ENCODE results near the gene AFAP1.

Gene AFAP1

GRCh38 chr4:7841894-7842293, 97.8 kb downstream of the AFAP1 start:
- Mint-ChIP-seq H3K27me3 (peaks cover 10 to 24% of the 10 kb centered on the region in 2 donors), H3K27ac (no peak overlapping the region), H3K4me1 (no peaks in the 10 kb centered on the region), H3K9me3 (no peaks in the 10 kb centered on the region), H3K4me3 (no peak overlapping the region), H3K36me3 (no peaks in the 10 kb centered on the region)
- ATAC-seq (replicated peaks) (no peak), DNase-seq (no peak)

DNA sequence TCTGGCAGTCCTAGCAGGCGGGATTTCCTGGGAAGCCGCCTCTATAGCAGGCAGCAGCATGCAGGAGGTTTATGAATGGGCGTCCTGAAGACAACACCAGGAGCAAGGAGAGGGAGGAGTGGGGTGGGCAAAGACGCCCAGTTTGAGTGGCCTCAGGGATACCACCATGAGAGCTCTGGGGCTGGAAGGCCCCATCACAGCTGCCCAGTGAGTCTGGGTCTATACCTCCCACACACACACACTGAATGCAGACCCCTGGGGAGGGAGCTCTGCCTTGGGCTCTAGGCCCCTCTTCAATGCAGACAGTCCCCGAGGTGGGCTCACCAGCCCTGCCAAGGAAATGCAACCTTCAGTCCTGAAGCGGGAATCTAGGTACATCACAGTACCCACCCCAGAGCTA, 98.6 kb downstream of the AFAP1 start:
- no peak overlapping the region for H3K27ac Mint-ChIP-seq
- ATAC-seq (replicated peaks) (no peak), DNase-seq (no peak)
- H3K9me3 Mint-ChIP-seq, result no peaks in the 10 kb centered on the region
- H3K4me1 Mint-ChIP-seq, result no peaks in the 10 kb centered on the region
- H3K36me3 Mint-ChIP-seq, result no peaks in the 10 kb centered on the region
- no peak overlapping the region for H3K4me3 Mint-ChIP-seq
- peaks cover 15 to 26% of the 10 kb centered on the region in 2 donors for H3K27me3 Mint-ChIP-seq

GRCh38 chr4:7839856-7840255, 99.8 kb downstream of the AFAP1 start:
- H3K4me3 Mint-ChIP-seq, result no peak overlapping the region
- H3K4me1 Mint-ChIP-seq, result no peaks in the 10 kb centered on the region
- DNase-seq, result no peak
- no peak overlapping the region for H3K27ac Mint-ChIP-seq
- no peak for ATAC-seq (replicated peaks)
- H3K9me3 Mint-ChIP-seq, result no peaks in the 10 kb centered on the region
- H3K36me3 Mint-ChIP-seq, result no peaks in the 10 kb centered on the region
- peaks cover 19 to 25% of the 10 kb centered on the region in 2 donors for H3K27me3 Mint-ChIP-seq

- no peak overlapping the region for H3K27ac Mint-ChIP-seq
- H3K36me3 Mint-ChIP-seq, result no peaks in the 10 kb centered on the region
- peaks cover 14% of the 10 kb centered on the region in 2 donors for H3K27me3 Mint-ChIP-seq
- DNase-seq (no peak), ATAC-seq (replicated peaks) (no peak)
- H3K4me1 Mint-ChIP-seq, result no peaks in the 10 kb centered on the region
- H3K4me3 Mint-ChIP-seq, result no peak overlapping the region
- no peaks in the 10 kb centered on the region for H3K9me3 Mint-ChIP-seq
Observed at GRCh38 chr4:7838136-7838782, 101.4 kb downstream of the AFAP1 start.

DNA sequence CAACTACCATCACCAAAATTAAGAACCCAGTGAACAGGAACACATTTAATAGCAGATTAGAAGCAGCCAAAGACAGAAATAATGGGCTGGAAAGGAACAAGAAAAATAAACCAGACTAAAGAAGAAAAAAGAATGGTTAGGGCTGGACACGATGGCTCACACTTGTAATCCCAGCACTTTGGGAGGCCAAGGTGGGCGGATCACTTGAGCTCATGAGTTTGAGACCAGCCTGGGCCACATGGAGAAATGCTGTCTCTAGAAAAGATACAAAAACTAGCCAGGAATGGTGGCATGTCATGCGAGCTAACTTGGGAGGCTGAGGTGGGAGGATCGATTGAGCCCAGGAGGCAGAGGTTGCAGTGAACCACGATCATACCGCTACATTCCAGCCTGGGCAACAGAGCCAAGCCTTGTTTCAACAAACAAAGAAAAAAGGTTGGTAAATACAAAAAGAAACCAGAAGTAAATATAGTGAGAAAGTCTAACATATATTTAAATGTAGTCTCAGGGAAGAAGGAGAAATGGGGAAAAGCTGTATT, 102.0 kb downstream of the AFAP1 start:
- DNase-seq, result no peak
- no peak overlapping the region for H3K27ac Mint-ChIP-seq
- H3K4me1 Mint-ChIP-seq, result no peaks in the 10 kb centered on the region
- H3K4me3 Mint-ChIP-seq, result no peak overlapping the region
- no peak for ATAC-seq (replicated peaks)
- peaks cover 0 to 2% of the 10 kb centered on the region in 2 donors for H3K9me3 Mint-ChIP-seq
- no peaks in the 10 kb centered on the region for H3K36me3 Mint-ChIP-seq
- H3K27me3 Mint-ChIP-seq, result peaks cover 14% of the 10 kb centered on the region in 2 donors

DNA sequence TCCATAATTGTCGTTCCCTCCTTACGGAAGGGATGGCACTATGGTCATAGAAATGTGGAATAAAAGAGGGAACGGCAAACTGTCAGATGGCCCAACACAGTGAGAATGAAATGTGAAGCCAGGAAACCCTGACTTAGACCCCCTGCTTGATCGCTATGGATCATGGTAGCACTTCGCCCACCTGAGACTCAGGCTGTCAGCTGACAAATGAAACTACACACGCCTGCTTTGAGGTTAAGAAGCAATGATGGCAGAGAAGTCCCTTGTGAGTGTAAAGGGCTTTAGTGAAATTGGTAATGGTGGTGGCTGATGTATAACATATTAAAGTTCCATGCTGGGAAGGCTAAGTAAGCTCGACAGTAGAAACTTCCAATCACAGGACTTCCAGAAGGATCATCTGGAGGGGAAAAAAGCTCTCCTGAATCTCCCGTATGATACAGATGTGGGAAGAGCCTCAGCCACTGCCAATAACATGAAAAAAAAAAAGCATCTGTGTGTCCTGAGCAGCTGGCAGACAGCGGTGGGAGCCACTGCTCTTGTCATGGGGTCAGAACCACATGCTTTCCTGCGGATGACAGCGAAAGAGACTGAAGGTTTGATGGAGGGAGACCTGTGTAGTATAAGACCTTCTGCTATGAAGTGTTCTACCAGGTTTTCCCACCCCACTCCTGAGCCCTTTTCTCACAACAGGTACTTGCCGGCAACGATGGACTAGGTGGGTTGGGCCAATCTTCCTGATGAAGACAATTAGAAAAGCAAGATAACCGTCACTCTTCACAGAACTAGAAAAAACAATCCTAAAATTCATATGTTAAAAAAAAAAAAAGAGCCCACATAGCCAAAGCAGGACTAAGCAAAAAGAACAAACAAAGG, 107.6 kb downstream of the AFAP1 start:
- Mint-ChIP-seq H3K4me1 (no peaks in the 10 kb centered on the region), H3K9me3 (peaks cover 0 to 2% of the 10 kb centered on the region in 2 donors), H3K4me3 (no peak overlapping the region), H3K36me3 (no peaks in the 10 kb centered on the region), H3K27ac (no peak overlapping the region), H3K27me3 (peaks cover 9 to 49% of the 10 kb centered on the region in 2 donors)
- no peak for DNase-seq
- ATAC-seq (replicated peaks), result no peak

DNA sequence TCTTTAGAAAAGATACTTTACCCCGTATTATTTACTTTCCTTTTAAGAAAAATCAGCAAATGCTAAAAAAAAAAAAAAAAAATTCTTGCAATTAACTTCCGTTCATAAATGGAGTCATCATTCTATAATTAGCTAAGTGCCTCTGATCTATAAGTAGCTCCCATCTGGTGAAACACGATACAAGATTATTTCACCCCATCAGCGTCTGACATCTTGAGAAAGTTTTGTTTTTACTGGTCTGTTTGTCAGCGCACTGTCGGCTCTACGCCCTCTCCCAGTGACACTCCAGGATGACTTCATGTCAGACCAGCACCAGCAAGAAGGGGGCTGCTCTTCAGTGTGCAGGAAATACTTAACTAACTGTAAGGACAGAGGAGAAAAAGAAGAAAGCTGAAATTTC, 108.3 kb downstream of the AFAP1 start:
- no peak overlapping the region for H3K4me3 Mint-ChIP-seq
- ATAC-seq (replicated peaks) (no peak), DNase-seq (no peak)
- no peaks in the 10 kb centered on the region for H3K4me1 Mint-ChIP-seq
- H3K27me3 Mint-ChIP-seq, result peaks cover 16 to 52% of the 10 kb centered on the region in 2 donors
- peaks cover 0 to 2% of the 10 kb centered on the region in 2 donors for H3K9me3 Mint-ChIP-seq
- peak overlapping the region; percentile 42 for H3K27ac Mint-ChIP-seq
- H3K36me3 Mint-ChIP-seq, result no peaks in the 10 kb centered on the region

DNA sequence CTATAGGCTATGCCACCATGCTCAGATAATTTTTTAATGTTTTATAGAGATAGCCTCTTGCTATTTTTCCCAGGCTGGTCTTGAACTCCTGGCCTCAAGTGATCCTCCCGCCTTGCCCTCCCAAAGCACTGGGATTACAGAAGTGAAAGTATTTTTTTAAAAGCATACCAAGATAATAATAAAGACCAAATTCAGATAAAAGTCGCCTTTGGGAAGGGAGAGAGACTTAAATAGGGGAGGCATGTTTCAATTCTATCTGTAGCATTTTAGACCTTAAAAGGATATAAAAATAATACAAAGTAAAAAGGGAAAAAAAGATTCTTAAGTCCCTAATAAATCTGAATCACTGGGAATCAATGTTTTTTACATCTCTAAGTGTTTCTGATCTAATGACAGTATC, 108.9 kb downstream of the AFAP1 start:
- Mint-ChIP-seq H3K9me3 (peaks cover 0 to 2% of the 10 kb centered on the region in 2 donors), H3K27me3 (peaks cover 15 to 46% of the 10 kb centered on the region in 2 donors), H3K27ac (no peak overlapping the region), H3K4me3 (no peak overlapping the region), H3K4me1 (no peaks in the 10 kb centered on the region), H3K36me3 (no peaks in the 10 kb centered on the region)
- no peak for DNase-seq
- no peak for ATAC-seq (replicated peaks)

- H3K27me3 Mint-ChIP-seq, result peaks cover 15 to 49% of the 10 kb centered on the region in 2 donors
- no peak for ATAC-seq (replicated peaks)
- H3K4me3 Mint-ChIP-seq, result no peak overlapping the region
- no peak for DNase-seq
- no peaks in the 10 kb centered on the region for H3K36me3 Mint-ChIP-seq
- no peaks in the 10 kb centered on the region for H3K4me1 Mint-ChIP-seq
- peaks cover 0 to 2% of the 10 kb centered on the region in 2 donors for H3K9me3 Mint-ChIP-seq
- H3K27ac Mint-ChIP-seq, result no peak overlapping the region
Observed at GRCh38 chr4:7829652-7830580, 109.7 kb downstream of the AFAP1 start.

- DNase-seq (no peak), ATAC-seq (replicated peaks) (no peak)
- no peaks in the 10 kb centered on the region for H3K4me1 Mint-ChIP-seq
- peaks cover 0 to 2% of the 10 kb centered on the region in 2 donors for H3K9me3 Mint-ChIP-seq
- H3K36me3 Mint-ChIP-seq, result no peaks in the 10 kb centered on the region
- peaks cover 21 to 57% of the 10 kb centered on the region in 2 donors for H3K27me3 Mint-ChIP-seq
- H3K4me3 Mint-ChIP-seq, result no peak overlapping the region
- H3K27ac Mint-ChIP-seq, result no peak overlapping the region
Observed at GRCh38 chr4:7828793-7829301, 110.8 kb downstream of the AFAP1 start.

DNA sequence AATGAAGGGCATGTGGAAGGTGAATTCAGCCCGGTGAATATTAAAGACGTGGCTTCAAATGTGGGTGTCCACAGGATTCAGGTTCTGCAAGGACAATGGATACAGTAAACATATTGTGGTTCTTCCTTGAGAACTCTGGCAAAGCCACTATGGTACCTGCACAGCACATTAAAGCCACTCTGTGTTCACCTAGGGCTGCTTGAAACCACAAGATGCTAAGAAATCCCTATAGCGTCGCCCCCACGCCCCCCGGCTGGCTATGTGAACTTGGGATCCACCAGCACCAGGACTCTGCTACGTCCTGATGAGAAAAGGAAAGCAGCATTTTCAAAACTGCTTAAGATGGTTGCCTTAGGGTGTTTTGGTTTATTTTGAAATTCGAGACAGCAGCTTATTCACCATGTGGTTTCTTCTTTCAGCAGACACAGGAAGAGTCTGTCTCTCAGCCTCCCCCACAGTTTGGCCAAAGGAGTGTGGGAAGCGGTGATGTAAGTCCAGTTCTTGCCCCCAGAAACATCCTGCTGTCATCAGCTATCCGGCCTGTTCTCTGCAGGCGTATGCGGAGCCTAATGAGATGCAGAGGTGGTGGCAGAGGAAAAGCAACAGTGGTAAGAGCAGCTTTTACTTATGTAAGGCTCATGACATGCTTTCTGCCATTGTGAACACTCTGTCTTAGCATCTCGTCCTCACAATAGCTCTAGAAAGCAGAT, 111.5 kb downstream of the AFAP1 start:
- Mint-ChIP-seq H3K4me1 (no peaks in the 10 kb centered on the region), H3K27ac (no peak overlapping the region), H3K27me3 (peaks cover 25 to 62% of the 10 kb centered on the region in 2 donors), H3K36me3 (no peaks in the 10 kb centered on the region), H3K9me3 (peaks cover 0 to 1% of the 10 kb centered on the region in 2 donors), H3K4me3 (no peak overlapping the region)
- DNase-seq (no peak), ATAC-seq (replicated peaks) (no peak)

- no peaks in the 10 kb centered on the region for H3K36me3 Mint-ChIP-seq
- no peak for DNase-seq
- H3K4me3 Mint-ChIP-seq, result no peak overlapping the region
- peaks cover 25 to 65% of the 10 kb centered on the region in 2 donors for H3K27me3 Mint-ChIP-seq
- no peak overlapping the region for H3K27ac Mint-ChIP-seq
- ATAC-seq (replicated peaks), result no peak
- no peaks in the 10 kb centered on the region for H3K9me3 Mint-ChIP-seq
- H3K4me1 Mint-ChIP-seq, result no peaks in the 10 kb centered on the region
Observed at GRCh38 chr4:7827566-7827965, 112.1 kb downstream of the AFAP1 start.

DNA sequence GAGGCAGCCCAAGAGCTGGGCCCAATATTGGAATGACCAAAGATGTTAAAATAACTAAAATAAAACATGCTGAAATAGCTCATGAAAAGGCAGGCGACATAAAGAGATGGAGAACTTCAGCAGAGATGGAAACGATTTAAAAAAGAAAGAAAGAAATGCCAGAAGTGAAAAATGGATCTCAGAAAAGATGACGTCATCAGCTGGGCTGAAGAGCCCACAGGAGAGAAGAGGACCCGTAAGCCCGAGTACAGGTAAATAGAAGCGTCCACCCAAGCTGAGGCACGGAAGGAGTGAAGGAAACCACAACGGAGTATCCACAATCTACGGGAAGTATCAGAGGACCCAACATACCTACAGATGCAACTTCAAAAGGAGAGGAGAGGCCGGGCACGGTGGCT, 112.8 kb downstream of the AFAP1 start:
- Mint-ChIP-seq H3K9me3 (no peaks in the 10 kb centered on the region), H3K27ac (no peak overlapping the region), H3K4me3 (no peak overlapping the region), H3K4me1 (no peaks in the 10 kb centered on the region), H3K27me3 (peaks cover 25 to 60% of the 10 kb centered on the region in 2 donors), H3K36me3 (no peaks in the 10 kb centered on the region)
- no peak for ATAC-seq (replicated peaks)
- no peak for DNase-seq

All from stimulated activated naive B cell treated with anti-CD40 and anti-IgM and Interleukin-4, amounts not matched to agents 10 μg/mL and 1 μg/mL and 100 μg/mL, for 72 hours (primary cell).